Measurements from ENCODE around the gene VSTM4.
A peak's percentile ranks its signal among the peaks of the same experiment; 100 is the strongest.

Gene VSTM4, protein sequence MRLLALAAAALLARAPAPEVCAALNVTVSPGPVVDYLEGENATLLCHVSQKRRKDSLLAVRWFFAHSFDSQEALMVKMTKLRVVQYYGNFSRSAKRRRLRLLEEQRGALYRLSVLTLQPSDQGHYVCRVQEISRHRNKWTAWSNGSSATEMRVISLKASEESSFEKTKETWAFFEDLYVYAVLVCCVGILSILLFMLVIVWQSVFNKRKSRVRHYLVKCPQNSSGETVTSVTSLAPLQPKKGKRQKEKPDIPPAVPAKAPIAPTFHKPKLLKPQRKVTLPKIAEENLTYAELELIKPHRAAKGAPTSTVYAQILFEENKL

GRCh38 chr10:49115015-49115795 is at the start of gene VSTM4:
TSS of gene VSTM4 (minus strand) at chr10:49115522. CDS start at chr10:49115485, 37 bp downstream.
- Histone ChIP-seq H3K9me3 (ENCODE audit: control insufficient read depth in 2 of 2, low read length in 2 of 2) (no peaks in the 10 kb centered on the region), H3K36me3 (ENCODE audit: control insufficient read depth in 2 of 2, insufficient read depth in 2 of 2, low read length in 2 of 2) (peaks cover 0 to 2% of the 10 kb centered on the region in 2 donors), H3K27ac (ENCODE audit: low read length) (peak within 1 kb of the TSS; percentile 64), H3K27me3 (ENCODE audit: control insufficient read depth in 1 of 2, insufficient read depth in 2 of 2, low read length in 2 of 2) (no peaks in the 10 kb centered on the region), H3K4me1 (ENCODE audit: control insufficient read depth, insufficient read depth, low read length) (peaks cover 44% of the 10 kb centered on the region), H3K4me3 (ENCODE audit: low read length in 2 of 2) (peak within 1 kb of the TSS; percentile 50 to 90), H3K9ac (ENCODE audit: low read length in 2 of 2) (peak within 1 kb of the TSS; percentile 70 to 90)

- no peak overlapping the region for H3K27ac ChIP-seq (ENCODE audit: low read length)
- no peaks in the 10 kb centered on the region for H3K36me3 ChIP-seq (ENCODE audit: control insufficient read depth in 2 of 2, insufficient read depth in 2 of 2, low read length in 2 of 2)
- peaks cover 2% of the 10 kb centered on the region for H3K4me1 ChIP-seq (ENCODE audit: control insufficient read depth, insufficient read depth, low read length)
- H3K27me3 ChIP-seq (ENCODE audit: control insufficient read depth in 1 of 2, insufficient read depth in 2 of 2, low read length in 2 of 2), result no peaks in the 10 kb centered on the region
- H3K4me3 ChIP-seq (ENCODE audit: low read length in 2 of 2), result no peak overlapping the region
- H3K9me3 ChIP-seq (ENCODE audit: control insufficient read depth in 2 of 2, low read length in 2 of 2), result no peaks in the 10 kb centered on the region
- no peak overlapping the region for H3K9ac ChIP-seq (ENCODE audit: low read length in 2 of 2)
These were observed 49.4 kb upstream of the VSTM4 start for GRCh38 chr10:49164559-49165188.

DNA sequence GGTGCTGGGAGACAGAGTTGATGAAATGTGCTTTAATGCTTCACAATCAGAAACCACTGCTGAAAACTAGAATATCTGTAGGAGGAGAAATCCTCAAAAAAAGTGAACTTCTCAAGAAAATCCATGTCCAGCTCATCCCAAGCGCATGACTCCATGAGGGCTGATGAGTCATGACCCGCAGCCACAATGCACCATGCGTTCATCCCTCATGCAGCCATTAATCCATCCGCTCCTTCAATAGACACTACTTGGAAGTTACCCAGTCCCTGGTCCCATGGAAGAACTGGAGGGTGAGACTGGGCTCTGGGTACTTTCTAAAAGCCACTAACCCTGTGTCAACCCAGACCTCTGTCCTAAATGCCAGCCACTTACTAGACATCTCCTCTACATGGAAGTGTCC is 48.4 kb upstream of the VSTM4 start:
- H3K9ac ChIP-seq (ENCODE audit: low read length in 2 of 2), result no peak overlapping the region
- peaks cover 2% of the 10 kb centered on the region for H3K4me1 ChIP-seq (ENCODE audit: control insufficient read depth, insufficient read depth, low read length)
- H3K27ac ChIP-seq (ENCODE audit: low read length), result no peak overlapping the region
- no peaks in the 10 kb centered on the region for H3K36me3 ChIP-seq (ENCODE audit: control insufficient read depth in 2 of 2, insufficient read depth in 2 of 2, low read length in 2 of 2)
- no peaks in the 10 kb centered on the region for H3K9me3 ChIP-seq (ENCODE audit: control insufficient read depth in 2 of 2, low read length in 2 of 2)
- no peaks in the 10 kb centered on the region for H3K27me3 ChIP-seq (ENCODE audit: control insufficient read depth in 1 of 2, insufficient read depth in 2 of 2, low read length in 2 of 2)
- H3K4me3 ChIP-seq (ENCODE audit: low read length in 2 of 2), result no peak overlapping the region

- Histone ChIP-seq H3K36me3 (ENCODE audit: control insufficient read depth in 2 of 2, insufficient read depth in 2 of 2, low read length in 2 of 2) (no peaks in the 10 kb centered on the region), H3K27me3 (ENCODE audit: control insufficient read depth in 1 of 2, insufficient read depth in 2 of 2, low read length in 2 of 2) (no peaks in the 10 kb centered on the region), H3K4me1 (ENCODE audit: control insufficient read depth, insufficient read depth, low read length) (peaks cover 2% of the 10 kb centered on the region), H3K9ac (ENCODE audit: low read length in 2 of 2) (no peak overlapping the region), H3K27ac (ENCODE audit: low read length) (no peak overlapping the region), H3K9me3 (ENCODE audit: control insufficient read depth in 2 of 2, low read length in 2 of 2) (no peaks in the 10 kb centered on the region), H3K4me3 (ENCODE audit: low read length in 2 of 2) (no peak overlapping the region)
These were observed 47.5 kb upstream of the VSTM4 start for GRCh38 chr10:49162761-49163310.

- Histone ChIP-seq H3K27me3 (ENCODE audit: control insufficient read depth in 1 of 2, insufficient read depth in 2 of 2, low read length in 2 of 2) (no peaks in the 10 kb centered on the region), H3K27ac (ENCODE audit: low read length) (no peak overlapping the region)
These were observed 46.7 kb upstream of the VSTM4 start for GRCh38 chr10:49162063-49162462.

GRCh38 chr10:49161411-49161997 is 46.2 kb upstream of the VSTM4 start:
- no peak overlapping the region for H3K4me3 ChIP-seq (ENCODE audit: low read length in 2 of 2)
- no peak overlapping the region for H3K27ac ChIP-seq (ENCODE audit: low read length)
- no peaks in the 10 kb centered on the region for H3K27me3 ChIP-seq (ENCODE audit: control insufficient read depth in 1 of 2, insufficient read depth in 2 of 2, low read length in 2 of 2)
- H3K4me1 ChIP-seq (ENCODE audit: control insufficient read depth, insufficient read depth, low read length), result peaks cover 2% of the 10 kb centered on the region
- H3K36me3 ChIP-seq (ENCODE audit: control insufficient read depth in 2 of 2, insufficient read depth in 2 of 2, low read length in 2 of 2), result no peaks in the 10 kb centered on the region
- no peaks in the 10 kb centered on the region for H3K9me3 ChIP-seq (ENCODE audit: control insufficient read depth in 2 of 2, low read length in 2 of 2)
- no peak overlapping the region for H3K9ac ChIP-seq (ENCODE audit: low read length in 2 of 2)

More at GRCh38 chr10:49162063-49162462, 46.7 kb upstream of the VSTM4 start:
- no peak overlapping the region for H3K4me3 ChIP-seq (ENCODE audit: low read length in 2 of 2)
- H3K4me1 ChIP-seq (ENCODE audit: control insufficient read depth, insufficient read depth, low read length), result peaks cover 2% of the 10 kb centered on the region
- H3K36me3 ChIP-seq (ENCODE audit: control insufficient read depth in 2 of 2, insufficient read depth in 2 of 2, low read length in 2 of 2), result no peaks in the 10 kb centered on the region
- H3K9ac ChIP-seq (ENCODE audit: low read length in 2 of 2), result no peak overlapping the region
- H3K9me3 ChIP-seq (ENCODE audit: control insufficient read depth in 2 of 2, low read length in 2 of 2), result no peaks in the 10 kb centered on the region

GRCh38 chr10:49160814-49161213 is 45.5 kb upstream of the VSTM4 start:
- H3K27ac ChIP-seq (ENCODE audit: low read length), result no peak overlapping the region
- H3K9ac ChIP-seq (ENCODE audit: low read length in 2 of 2), result no peak overlapping the region
- H3K4me1 ChIP-seq (ENCODE audit: control insufficient read depth, insufficient read depth, low read length), result peaks cover 2% of the 10 kb centered on the region
- no peaks in the 10 kb centered on the region for H3K9me3 ChIP-seq (ENCODE audit: control insufficient read depth in 2 of 2, low read length in 2 of 2)
- H3K27me3 ChIP-seq (ENCODE audit: control insufficient read depth in 1 of 2, insufficient read depth in 2 of 2, low read length in 2 of 2), result no peaks in the 10 kb centered on the region
- H3K36me3 ChIP-seq (ENCODE audit: control insufficient read depth in 2 of 2, insufficient read depth in 2 of 2, low read length in 2 of 2), result no peaks in the 10 kb centered on the region
- no peak overlapping the region for H3K4me3 ChIP-seq (ENCODE audit: low read length in 2 of 2)

DNA sequence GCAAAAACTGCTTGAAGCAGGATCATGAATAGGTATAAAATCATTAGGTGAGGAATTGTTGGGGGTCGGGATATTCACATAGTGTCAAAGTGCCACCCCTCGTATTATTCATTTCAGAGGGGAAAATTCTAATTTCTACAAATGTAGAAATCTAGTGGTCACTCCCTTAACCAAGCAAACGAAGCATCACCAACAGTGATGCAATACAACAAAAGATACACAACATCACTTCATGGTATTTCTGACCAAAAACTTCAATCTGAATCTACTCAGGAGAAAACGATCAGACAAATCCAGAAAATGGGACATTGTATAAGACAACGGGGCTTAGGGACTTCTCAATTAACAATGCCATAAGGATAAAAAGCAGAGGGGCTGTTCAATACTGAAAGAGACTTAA is 44.8 kb upstream of the VSTM4 start:
- Histone ChIP-seq H3K27me3 (ENCODE audit: control insufficient read depth in 1 of 2, insufficient read depth in 2 of 2, low read length in 2 of 2) (no peaks in the 10 kb centered on the region), H3K4me3 (ENCODE audit: low read length in 2 of 2) (no peak overlapping the region), H3K27ac (ENCODE audit: low read length) (no peak overlapping the region), H3K9me3 (ENCODE audit: control insufficient read depth in 2 of 2, low read length in 2 of 2) (no peaks in the 10 kb centered on the region), H3K4me1 (ENCODE audit: control insufficient read depth, insufficient read depth, low read length) (peaks cover 2% of the 10 kb centered on the region), H3K9ac (ENCODE audit: low read length in 2 of 2) (no peak overlapping the region), H3K36me3 (ENCODE audit: control insufficient read depth in 2 of 2, insufficient read depth in 2 of 2, low read length in 2 of 2) (no peaks in the 10 kb centered on the region)

- H3K9me3 ChIP-seq (ENCODE audit: control insufficient read depth in 2 of 2, low read length in 2 of 2), result no peaks in the 10 kb centered on the region
- no peaks in the 10 kb centered on the region for H3K27me3 ChIP-seq (ENCODE audit: control insufficient read depth in 1 of 2, insufficient read depth in 2 of 2, low read length in 2 of 2)
- peaks cover 2% of the 10 kb centered on the region for H3K4me1 ChIP-seq (ENCODE audit: control insufficient read depth, insufficient read depth, low read length)
- no peak overlapping the region for H3K9ac ChIP-seq (ENCODE audit: low read length in 2 of 2)
- H3K27ac ChIP-seq (ENCODE audit: low read length), result no peak overlapping the region
- no peaks in the 10 kb centered on the region for H3K36me3 ChIP-seq (ENCODE audit: control insufficient read depth in 2 of 2, insufficient read depth in 2 of 2, low read length in 2 of 2)
- no peak overlapping the region for H3K4me3 ChIP-seq (ENCODE audit: low read length in 2 of 2)
These were observed 43.6 kb upstream of the VSTM4 start for GRCh38 chr10:49158915-49159314.

- no peak overlapping the region for H3K4me3 ChIP-seq (ENCODE audit: low read length in 2 of 2)
- no peak overlapping the region for H3K9ac ChIP-seq (ENCODE audit: low read length in 2 of 2)
- H3K27me3 ChIP-seq (ENCODE audit: control insufficient read depth in 1 of 2, insufficient read depth in 2 of 2, low read length in 2 of 2), result no peaks in the 10 kb centered on the region
- H3K9me3 ChIP-seq (ENCODE audit: control insufficient read depth in 2 of 2, low read length in 2 of 2), result no peaks in the 10 kb centered on the region
- peaks cover 2% of the 10 kb centered on the region for H3K4me1 ChIP-seq (ENCODE audit: control insufficient read depth, insufficient read depth, low read length)
- H3K27ac ChIP-seq (ENCODE audit: low read length), result no peak overlapping the region
- no peaks in the 10 kb centered on the region for H3K36me3 ChIP-seq (ENCODE audit: control insufficient read depth in 2 of 2, insufficient read depth in 2 of 2, low read length in 2 of 2)
These were observed 43.1 kb upstream of the VSTM4 start for GRCh38 chr10:49158404-49158803.

Measured in stomach smooth muscle (tissue), 2 donors.